Head of caudate nucleus (tissue), 42 donors: Measurements from ENCODE around the gene FAM171A2.
"Not testable (repeated sequence)": the region's sequence is repeated elsewhere in the genome, so short reads cannot be mapped to it uniquely, and the experiment has no call there.

Source experiments
- DNase-seq, 42 donors: peaks; one replicate each; pipeline versions ENCODE4 v3.0.0 to v3.0.0-alpha.2; 2020 to 2021; ENCODE audit warnings: mixed read lengths in 7 of 42
- intact Hi-C: fragments of 100-400 bp; cut with DNase I; formaldehyde crosslinking; loops from one replicate; pipeline ENCODE4 v1.15.0; 2022

Gene FAM171A2

DNA sequence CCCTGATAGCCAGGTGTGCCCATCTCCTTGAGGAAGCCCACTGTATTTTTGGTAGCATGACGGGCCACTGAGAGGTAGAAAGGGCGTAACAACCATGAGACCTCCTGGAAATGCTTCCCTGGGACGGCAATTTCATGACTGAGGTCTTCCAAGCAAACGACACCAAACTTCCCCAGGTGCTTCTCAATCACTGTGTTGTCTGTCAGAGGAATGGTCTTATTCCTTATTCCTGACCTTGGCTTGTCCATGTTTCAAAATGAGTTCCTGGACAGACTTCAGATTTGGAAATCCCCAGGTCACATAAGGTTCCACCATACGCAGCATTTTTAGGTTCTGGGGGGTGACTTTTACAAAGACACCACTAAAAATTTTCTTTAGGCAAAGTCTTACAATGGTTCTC lies 1.4 kb upstream of the FAM171A2 start:
- intact Hi-C loops, DNase-seq: not testable (repeated sequence)

DNA sequence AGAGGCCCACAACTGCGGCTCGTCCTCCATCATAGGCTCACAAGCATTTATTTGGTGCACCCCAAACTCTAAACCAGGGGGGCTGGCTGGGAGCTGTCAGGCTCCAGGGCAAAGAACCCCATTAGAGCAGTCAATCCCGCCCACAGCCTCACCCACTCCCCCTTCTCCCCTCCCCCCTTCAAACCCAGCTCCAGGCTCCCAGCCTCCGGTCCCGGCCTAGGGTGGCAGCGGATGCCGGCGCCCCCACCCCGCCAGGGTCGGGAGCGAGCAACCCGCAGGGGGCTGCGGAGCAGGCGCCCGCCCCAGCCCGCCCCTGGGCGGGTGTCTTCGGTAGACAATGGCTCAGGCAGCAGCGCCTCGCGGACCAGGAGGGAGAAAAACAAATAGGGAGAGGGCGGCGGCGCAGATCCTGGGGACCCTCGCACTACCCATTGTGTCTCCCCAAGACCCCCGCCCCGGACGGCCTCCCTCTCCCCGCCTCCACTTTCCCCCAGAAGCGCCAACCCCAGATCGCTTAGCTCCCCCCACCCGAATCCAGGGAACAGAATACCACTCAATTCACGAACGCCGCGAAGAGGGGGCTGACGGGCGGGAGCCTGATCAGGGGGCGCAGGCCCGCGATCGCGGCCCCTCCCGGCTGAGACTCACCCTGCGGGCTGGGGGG lies 572 bp downstream of the FAM171A2 start:
- peak in 17 of 42 donors; percentile 17 to 66 (median 48) for DNase-seq
- intact Hi-C loops: no loop called here

DNA sequence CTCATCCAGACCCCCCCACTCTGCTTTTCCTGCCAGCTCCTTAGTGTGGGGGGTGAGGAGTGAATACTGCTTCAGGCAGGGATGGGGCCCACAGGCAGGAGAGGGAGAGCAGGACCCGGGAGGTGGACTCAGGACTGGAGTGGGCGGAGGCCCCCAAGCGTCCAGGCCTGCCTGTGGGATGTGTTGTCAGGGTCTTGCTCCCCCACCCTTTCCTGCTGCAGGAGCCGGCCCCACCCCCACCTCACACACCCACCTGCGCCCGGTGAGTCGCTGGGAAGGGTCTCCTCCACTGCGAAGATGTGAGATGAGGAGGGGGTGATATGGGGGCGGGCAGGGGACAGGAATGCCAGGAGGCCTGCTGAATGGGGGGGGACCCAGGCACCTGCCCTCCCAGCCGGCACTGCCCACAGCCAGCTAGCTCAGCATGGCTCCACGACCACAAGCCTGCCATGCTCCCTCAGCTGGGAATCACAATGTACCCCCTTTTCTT lies 1.1 kb downstream of the FAM171A2 start:
- intact Hi-C loops: no loop called here
- no peak for DNase-seq

DNA sequence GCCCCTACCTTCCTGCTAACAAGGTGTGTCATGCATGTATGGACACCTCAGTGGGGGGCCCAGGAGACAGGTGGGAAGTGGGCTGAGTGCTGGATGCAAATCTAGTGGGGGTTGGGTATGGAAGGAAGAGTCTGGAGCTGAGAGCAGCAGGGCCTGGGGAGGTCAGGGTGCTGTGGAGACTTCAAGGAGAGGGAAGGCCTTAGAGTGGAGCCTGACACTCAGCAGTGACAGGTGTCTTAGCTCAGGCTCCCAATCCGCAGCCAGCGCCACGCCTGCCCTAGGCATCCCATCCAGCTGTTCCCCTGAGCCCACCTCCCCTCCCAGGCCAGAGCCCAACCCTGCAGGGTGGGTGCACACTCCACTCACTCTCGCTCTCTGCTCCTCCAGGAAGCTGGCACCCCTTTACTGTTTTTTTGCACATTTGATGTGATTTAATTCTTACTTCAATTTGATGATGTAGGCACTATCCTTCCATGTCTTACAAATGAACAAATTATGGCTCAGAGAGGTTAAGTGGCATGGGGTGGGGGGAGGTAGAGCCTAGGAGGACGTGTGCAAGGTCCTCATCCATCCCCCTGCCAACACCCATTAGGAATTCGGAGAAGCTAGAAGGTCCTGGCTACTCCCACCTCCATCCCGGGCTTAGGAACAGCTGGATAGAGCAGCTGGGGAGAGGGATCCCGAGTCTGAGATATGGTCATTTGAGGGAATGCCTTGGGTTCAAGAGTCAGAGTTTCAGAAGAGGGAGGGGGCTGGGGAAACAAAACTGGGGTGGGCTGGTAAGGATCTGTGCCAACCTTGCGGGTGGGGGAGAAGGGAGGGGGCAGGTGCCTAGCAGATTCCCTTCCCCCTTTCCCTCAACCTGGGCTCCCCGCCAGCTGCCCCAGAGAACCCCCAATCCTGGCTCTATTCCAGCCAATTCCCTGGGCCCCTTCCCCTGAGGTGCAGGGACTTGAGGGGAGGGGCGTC lies 2.1 kb downstream of the FAM171A2 start:
- DNase-seq: no peak
- intact Hi-C loops: no loop called here

DNA sequence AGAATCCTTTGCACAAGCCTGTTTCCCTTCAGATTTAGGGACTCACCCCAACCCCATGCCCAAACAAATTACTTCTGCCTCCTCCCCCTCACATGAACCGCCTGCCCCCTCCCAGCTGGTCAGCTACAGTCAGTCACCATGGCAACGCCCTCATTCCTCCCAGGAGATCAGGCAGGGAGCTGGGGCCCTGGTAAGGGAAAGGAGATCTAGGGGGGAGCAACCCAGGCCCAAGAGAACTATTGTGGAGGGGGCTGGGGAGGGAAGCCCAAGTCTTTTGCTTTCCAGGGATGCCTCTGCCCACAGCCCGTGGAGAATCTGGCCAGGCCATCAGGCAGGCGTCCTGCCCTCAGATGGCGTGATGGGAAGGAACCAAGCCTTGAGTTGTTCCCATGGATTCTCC lies 2.8 kb downstream of the FAM171A2 start:
- intact Hi-C loops: no loop called here
- peak in 2 of 42 donors; percentile 36 to 44 for DNase-seq

DNA sequence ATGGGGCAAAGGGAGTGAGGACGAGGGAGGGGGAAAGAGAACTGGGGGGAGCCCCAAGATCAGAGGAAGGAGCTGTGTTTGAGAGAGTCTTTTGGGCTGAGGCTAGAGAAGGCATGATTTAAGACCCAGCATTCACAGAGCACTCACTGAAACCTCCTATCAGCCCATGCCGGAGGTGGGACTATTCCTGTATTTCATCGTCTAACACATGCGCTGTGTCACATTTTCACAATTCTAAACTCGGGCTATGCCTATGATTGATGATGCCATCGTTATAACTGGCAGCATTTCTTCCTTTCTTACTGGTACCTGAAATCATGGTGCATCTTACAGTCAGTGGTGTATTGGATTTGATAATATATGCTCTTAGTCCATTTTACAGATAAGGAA lies 3.5 kb downstream of the FAM171A2 start:
- intact Hi-C loops: no loop called here
- DNase-seq: peak in 14 of 42 donors; percentile 25 to 82 (median 50)

DNA sequence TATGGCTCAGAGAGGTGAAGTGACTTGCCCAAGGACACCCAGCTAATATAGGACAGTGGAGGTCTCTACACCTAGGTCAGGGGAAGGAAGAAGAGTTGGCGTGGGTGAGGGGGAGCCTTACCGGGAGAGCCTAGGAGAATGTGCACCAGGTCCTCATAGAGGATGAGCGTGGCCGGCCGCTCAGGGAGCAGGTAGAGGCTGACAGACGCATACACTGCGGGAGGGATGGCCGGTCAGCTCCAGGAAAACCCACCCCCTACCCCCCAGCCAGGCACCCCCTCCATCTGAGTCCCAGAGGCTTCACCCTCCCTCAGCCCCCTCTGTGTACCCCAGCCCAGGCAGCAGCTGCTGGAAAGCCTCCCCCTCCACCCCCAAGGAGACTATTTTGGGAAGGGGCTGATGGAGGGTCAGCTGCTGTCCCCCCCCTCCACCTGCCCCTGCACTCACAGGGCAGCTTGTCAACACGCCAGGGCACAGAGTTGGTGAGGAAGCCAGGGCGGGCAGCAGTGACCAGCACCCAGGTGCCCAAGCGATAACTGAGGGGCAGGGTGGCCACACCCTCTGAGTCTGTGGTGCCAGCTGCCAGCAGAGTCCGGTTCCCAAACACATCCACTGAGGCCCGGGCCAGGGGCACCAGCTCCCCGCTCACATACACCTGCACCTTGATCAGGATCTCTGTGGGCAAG lies 4.1 kb downstream of the FAM171A2 start:
- intact Hi-C loops: no loop called here
- no peak for DNase-seq

DNA sequence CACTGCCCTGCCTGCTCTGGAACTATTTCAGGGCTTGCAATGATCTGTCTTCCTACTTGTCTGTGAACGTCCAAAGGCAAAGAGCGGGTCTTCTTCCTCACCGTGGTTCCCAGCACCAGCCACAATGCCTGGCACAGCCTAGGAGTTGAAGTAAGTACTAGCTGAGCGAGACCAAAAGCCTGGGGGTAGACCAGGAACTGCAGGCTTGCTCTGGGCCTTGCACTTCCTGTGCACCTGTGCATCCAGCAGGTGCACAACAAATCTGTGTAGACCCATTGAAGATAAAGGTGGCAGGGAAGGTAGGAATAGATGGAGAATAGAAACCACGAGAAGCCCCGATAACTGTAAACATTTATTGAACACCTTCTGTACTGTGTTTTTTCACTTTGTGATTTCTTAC lies 4.6 kb downstream of the FAM171A2 start:
- intact Hi-C loops: no loop called here
- DNase-seq: no peak

DNA sequence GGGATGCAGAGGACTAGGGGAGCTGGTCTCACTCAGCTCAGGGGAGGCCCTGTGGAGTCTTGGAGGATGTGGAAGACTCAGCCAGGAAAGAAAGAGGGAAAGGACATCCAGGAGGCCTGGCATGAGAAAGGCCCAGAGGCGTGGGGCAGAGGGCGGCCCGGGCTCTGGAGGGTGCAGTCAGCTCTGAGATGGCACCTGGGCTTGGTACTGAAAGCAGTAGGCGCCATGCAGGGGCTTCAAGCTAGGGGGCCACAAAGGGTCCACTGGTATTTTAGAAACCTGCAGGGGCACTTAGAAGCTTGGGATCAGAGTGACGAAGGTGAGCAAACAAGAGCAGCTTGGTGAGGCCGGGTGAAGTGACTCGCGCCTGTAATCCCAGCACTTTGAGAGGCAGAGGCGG lies 5.6 kb downstream of the FAM171A2 start:
- no peak for DNase-seq
- intact Hi-C loops: no loop called here

DNA sequence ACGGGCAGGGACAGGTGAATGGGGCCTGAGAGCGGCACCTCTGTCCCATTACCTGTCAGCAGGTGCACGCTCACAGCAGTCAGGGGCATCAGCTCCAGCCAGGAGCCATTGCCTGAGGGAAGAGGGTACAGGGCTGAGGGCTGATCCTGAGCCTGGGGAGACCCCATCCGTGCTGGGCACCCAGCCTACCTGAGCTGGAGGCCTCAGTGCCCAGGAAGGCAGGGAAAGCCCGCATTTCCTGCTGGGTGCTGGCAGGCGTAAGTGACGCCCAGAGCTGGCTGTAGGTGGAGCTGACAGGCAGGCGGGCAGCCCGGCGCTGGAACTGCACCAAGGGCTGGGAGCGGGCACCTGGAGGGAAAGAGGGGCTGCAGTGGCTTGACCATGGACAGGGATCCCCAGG lies 7.4 kb downstream of the FAM171A2 start:
- DNase-seq: no peak
- intact Hi-C loops: no loop called here

DNA sequence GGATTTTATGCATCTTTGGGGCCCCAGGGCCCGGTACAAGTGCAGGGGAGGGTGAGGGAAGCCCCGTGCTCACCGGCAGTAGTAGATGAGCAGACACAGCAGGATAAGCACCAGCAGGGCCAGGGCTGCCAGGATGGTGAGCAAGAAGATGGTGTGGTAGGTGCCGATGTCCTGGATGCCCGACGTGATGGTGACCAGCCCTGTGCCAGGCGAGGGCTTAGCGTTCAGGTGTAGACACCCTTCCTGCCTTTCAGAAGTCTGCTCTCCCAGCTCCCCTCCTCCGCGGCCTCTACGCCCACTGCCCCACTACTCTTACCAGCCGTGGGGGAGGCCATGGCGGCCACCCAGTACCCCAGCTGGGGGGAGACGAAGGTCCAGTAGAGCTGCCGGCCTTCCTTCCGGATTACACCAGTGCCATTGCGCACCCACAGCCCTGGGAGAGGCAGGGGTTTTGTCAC lies 8.0 kb downstream of the FAM171A2 start:
- DNase-seq: no peak
- intact Hi-C loops: no loop called here

DNA sequence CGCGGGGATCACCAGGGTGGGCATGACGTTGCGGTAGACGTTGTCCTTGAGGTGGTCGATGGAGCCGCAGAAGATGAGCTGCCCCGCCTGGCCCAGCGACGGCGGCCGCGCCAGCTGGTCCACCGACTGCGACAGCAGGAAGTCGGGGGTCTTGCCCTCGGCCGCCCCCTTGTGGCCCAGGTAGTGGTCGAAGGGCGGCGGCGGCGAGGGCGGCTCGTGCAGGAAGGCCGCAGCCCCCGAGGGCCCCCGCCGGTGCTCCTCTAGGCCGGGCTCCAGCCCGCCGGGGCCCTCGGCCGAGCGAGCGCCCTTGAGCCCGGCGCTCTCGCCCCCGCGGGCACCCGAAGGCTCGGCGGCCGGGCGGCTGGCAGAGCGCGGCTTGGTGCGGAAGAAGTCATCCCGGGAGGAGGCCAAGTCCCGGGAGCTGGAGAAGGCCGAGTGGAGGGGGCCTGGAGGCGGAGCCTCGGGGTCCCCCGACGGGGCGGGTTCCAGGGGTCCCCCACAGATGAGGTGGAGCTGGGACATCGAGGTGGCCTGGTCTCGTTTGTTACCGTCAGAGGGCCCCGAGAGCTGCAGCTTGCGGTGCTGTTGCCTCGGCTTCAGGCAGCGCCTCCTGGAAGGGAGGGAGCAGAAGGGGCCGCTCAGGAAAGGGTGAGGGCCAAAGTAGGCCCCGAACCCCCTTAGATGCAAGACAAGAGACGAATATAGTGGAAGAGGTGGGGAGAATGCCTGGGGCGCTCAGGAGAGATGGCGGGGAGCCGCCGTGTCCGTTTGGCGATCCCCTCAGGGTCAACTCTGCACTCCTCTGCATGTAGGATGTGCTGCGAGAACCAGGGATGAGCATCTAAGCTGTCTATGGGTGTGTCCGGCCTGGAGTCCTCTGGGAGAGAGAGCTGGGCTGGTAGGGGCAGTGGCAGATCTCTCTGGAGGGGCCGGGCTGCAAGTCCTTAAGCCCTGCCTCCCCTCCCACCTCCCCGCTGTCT lies 8.8 kb downstream of the FAM171A2 start:
- intact Hi-C loops: no loop called here
- peak in 1 of 42 donors; percentile 54 for DNase-seq

DNA sequence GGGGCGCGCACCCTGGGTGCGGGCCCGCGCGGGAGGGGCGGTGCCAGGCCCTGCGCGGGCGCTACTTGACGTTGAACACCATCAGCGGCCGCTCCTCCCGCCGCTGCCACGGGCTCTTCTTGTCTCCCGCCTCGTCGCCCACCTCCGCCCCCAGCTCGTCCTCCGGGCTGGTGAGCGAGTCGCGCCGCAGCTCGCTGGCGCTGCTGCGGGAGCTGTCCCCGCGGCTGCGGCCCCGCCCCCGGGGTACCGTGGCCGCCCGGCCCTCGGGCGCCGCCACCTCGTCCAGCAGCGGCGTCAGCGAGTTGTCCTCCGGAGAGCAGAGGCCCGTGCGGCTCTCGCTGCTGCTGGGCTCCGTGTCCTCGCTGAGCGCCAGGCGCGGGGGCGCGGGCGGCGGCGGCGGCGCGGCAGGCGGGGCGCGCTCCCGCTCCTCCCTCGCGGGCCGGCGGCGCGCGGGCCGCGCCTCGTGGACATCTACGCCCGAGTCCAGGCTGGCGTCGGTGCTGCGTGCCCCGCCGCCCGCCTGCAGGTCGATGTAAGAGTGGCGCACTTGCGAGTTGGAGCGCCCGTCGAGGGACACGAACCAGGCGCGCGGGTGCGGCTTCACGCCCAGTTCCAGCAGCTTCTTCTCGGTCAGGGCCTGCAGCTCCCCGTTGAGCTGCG lies 9.9 kb downstream of the FAM171A2 start:
- DNase-seq: peak in 10 of 42 donors; percentile 11 to 53 (median 36)
- intact Hi-C loops: no loop called here

DNA sequence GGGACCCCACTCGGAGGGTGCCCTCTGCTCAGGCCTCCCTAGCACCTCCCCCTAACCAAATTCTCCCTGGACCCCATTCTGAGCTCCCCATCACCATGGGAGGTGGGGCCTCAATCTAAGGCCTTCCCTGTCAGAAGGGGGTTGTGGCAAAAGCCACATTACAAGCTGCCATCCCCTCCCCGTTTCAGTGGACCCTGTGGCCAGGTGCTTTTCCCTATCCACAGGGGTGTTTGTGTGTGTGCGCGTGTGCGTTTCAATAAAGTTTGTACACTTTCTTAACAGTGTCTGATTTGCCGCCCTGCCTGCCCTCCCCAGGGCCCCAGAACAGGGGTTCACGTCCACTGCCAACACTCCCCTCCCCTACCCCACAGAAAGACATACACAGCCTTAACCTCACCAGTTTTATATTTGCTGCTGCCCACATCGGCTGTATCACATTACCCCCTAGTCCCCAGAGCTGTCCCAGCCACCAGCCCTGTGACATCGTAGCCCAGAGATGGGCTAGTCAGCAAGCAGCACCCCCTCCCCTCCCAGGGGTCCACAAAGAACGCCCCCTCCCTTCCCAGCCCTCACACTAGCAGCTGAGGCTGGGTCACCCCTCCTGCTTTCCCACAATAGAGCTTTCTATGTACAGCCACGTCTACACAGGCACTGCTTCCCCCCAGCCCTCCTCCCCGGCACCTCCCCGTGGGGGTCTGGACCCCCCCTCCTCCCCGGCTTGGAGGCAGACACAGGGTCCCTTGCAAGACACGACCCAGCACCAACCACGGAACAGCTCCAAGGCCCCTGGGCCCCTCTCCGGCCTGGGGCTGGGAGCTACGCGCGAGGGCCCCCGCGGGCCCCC lies 10.6 kb downstream of the FAM171A2 start:
- DNase-seq: no peak
- intact Hi-C loops: no loop called here

DNA sequence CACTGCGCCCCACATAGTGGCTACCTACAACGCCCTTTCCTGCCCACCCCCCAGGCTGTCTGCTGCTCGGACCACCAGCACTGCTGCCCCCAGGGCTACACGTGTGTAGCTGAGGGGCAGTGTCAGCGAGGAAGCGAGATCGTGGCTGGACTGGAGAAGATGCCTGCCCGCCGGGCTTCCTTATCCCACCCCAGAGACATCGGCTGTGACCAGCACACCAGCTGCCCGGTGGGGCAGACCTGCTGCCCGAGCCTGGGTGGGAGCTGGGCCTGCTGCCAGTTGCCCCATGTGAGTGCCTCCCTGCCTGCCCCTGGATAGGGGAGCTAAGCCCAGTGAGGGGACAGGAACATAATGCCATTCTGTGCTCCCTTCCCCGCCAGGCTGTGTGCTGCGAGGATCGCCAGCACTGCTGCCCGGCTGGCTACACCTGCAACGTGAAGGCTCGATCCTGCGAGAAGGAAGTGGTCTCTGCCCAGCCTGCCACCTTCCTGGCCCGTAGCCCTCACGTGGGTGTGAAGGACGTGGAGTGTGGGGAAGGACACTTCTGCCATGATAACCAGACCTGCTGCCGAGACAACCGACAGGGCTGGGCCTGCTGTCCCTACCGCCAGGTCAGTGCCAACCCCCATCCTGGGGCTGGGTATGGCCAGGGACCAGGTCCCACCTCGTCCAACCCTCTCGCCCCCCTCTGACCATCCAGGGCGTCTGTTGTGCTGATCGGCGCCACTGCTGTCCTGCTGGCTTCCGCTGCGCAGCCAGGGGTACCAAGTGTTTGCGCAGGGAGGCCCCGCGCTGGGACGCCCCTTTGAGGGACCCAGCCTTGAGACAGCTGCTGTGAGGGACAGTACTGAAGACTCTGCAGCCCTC lies 11.5 kb downstream of the FAM171A2 start:
- no peak for DNase-seq
- intact Hi-C loops: no loop called here

DNA sequence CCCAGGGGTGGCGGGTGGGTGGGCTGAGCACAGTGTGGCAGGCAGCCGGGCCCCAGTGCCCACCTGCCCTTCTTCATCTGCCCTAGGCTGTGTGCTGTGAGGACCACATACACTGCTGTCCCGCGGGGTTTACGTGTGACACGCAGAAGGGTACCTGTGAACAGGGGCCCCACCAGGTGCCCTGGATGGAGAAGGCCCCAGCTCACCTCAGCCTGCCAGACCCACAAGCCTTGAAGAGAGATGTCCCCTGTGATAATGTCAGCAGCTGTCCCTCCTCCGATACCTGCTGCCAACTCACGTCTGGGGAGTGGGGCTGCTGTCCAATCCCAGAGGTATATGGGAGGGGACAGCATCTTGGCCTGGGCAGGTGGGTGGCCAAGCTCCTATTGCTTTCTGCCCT lies 12.2 kb downstream of the FAM171A2 start:
- no peak for DNase-seq
- intact Hi-C loops: no loop called here
